ENCODE measurements around the gene TOP3B.

Gene TOP3B

DNA sequence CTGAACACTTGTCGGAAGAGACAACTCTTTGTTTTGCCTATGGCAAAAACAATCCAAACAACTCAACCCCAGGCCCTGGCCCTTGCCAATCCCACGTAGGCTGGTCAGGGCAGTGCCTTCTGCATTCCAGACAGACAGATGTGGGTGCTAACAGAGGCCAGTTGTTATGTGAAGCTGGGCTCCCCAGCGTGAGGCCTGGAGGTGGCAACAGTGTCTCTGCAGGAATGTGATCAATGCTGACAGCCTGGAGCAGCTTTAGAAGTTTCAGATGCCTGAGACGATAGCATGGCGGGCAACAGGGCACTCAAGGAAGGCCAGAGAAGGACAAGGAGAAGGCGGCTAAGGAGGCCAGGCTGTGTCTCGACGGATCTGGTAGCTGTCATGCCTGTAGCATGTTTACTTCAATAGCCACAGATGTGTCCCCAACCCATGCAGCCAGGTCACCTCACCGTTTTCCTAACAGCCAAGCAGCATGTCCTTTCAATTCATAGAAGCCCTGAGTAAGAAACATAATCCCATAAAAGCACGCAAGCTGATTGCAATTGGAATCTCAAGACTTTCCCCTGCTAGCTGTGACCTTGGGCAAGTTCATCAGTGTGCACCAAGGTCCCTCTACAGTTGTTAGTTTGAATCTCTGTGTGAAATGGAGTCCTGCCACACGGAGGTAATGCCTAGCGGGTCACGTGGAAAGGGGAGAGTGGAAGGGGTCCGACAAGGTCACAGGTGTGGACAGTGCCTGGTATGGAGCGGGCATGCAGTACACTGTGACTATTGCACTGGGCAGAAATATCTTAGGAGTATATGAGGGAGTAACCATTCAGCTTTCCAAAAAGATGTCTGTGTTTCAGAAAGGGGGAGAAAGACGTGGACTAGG is 15.7 kb downstream of the TOP3B start:
- H3K4me3 ChIP-seq (ENCODE audit: low read depth, low read length), result no peak overlapping the region
- TF ChIP-seq, protein P1, sequence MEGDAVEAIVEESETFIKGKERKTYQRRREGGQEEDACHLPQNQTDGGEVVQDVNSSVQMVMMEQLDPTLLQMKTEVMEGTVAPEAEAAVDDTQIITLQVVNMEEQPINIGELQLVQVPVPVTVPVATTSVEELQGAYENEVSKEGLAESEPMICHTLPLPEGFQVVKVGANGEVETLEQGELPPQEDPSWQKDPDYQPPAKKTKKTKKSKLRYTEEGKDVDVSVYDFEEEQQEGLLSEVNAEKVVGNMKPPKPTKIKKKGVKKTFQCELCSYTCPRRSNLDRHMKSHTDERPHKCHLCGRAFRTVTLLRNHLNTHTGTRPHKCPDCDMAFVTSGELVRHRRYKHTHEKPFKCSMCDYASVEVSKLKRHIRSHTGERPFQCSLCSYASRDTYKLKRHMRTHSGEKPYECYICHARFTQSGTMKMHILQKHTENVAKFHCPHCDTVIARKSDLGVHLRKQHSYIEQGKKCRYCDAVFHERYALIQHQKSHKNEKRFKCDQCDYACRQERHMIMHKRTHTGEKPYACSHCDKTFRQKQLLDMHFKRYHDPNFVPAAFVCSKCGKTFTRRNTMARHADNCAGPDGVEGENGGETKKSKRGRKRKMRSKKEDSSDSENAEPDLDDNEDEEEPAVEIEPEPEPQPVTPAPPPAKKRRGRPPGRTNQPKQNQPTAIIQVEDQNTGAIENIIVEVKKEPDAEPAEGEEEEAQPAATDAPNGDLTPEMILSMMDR (IDR thresholded peaks at IDR 0.05; ENCODE audit: low read depth, low read length), result no peak

DNA sequence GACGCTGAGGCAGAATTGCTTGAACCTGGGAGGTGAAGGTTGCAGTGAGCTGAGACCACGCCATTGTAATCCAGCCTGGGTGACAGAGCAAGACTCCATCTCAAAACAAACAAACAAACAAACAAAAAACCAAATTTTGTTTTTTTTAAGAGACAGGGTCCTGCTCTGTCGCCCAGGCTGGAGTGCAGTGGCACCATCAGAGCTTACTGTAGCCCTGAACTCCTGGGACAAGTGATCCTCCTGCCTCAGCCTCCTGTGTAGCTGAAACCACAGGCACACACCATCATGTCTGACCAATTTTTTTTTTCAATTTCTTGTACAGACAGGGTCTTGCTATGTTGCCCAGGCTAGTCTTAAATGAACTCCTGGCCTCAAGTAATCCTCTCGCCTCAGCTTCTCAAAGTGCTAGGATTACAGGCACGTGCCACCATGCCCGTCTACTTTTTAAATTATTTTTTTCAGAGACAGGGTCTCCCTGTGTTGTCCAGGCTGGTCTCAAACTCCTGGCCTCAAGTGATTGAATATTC is 16.8 kb downstream of the TOP3B start:
- TF ChIP-seq, protein P1 (IDR thresholded peaks at IDR 0.05; ENCODE audit: low read depth, low read length), result no peak
- H3K4me3 ChIP-seq (ENCODE audit: low read depth, low read length), result no peak overlapping the region

DNA sequence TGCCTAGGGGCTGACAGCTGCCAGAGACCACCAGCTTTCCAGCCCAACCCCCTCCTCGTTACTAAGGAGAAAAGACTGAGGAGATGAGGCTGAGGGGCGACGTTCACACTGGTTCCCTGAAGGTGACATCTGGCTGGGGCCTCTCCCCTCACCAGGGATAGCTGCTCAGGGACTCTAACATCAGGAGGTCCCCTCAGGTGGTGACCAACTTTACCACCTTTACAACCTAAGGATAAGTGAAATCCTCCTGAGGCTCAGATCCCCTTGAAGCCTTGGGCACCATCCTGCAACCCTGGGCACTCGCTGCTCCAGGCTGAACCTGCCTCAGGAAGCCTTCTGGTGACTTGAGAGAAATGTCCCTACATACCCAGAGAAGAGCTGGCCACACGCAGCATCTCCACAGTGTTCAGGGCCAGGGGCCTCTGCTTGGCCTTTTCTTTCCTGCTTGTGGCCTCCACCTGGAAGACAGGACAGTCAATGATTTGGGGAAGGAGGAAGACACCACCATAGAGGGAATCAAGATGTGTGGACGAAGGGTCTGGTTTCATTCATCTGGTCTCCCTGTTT is 17.6 kb downstream of the TOP3B start:
- H3K4me3 ChIP-seq (ENCODE audit: low read depth, low read length), result no peak overlapping the region
- TF ChIP-seq, protein P1 (IDR thresholded peaks at IDR 0.05; ENCODE audit: low read depth, low read length), result no peak

DNA sequence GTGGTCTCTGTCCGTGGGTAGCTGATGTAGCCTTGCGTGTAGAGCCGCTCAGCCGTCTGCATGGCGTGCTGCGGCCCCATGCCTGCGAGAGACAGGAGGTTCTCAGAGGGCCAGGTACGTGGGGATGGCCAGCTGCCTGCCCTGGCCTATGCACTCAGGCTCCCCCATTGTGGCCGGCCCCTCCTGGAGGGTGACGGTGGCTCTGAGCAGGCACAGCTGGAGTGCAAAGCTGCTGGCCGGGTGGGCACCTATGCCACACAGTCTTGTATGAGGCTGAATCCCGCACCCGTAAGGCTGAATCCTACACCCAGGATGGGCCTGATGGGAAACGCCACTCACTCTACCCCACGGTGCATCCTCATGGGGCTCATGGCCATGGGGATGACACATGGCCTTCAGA is 18.4 kb downstream of the TOP3B start:
- H3K4me3 ChIP-seq (ENCODE audit: low read depth, low read length), result no peak overlapping the region
- TF ChIP-seq, protein P1 (IDR thresholded peaks at IDR 0.05; ENCODE audit: low read depth, low read length), result no peak

DNA sequence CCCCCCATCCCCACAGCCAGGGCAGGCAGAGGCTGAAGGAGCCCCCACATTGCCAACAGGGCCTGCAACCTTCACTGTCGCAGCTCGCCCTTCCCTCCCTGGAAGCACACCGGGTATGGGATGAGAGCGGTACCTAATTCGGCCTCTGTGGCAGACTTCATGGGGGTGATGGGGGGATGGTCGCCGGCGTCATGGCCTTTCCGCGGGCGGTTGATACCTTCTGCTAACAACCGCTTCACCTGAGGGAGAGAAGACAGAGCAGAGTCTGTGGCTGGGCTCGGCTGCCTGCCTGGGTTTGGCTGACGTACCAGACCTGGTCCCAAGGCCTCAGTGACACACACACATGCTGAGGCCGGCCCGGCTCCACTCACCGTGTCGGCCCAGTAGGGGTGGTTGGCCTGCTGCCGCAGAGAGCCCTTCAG is 18.8 kb downstream of the TOP3B start:
- TF ChIP-seq, protein P1 (IDR thresholded peaks at IDR 0.05; ENCODE audit: low read depth, low read length), result no peak
- no peak overlapping the region for H3K4me3 ChIP-seq (ENCODE audit: low read depth, low read length)

DNA sequence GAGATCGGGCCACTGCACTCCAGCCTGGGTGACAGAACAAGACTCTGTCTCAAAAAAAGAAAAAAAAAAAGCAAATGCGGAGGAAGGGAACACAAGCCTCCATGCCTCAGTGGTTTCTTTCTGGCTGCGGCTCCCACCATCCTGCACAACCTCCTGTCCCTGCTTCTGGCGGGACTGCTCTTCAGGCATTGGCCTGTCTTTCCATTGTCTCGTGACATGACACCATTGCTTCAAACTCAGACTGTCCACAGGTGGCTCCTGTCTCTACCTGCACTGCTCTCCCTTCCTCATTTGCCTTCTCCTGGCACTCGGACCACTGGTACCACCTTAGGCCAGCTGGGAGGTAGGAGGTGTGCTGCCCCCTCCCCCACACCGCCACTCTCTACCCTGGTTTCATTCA is 19.3 kb downstream of the TOP3B start:
- no peak overlapping the region for H3K4me3 ChIP-seq (ENCODE audit: low read depth, low read length)
- TF ChIP-seq, protein P1 (IDR thresholded peaks at IDR 0.05; ENCODE audit: low read depth, low read length), result no peak

DNA sequence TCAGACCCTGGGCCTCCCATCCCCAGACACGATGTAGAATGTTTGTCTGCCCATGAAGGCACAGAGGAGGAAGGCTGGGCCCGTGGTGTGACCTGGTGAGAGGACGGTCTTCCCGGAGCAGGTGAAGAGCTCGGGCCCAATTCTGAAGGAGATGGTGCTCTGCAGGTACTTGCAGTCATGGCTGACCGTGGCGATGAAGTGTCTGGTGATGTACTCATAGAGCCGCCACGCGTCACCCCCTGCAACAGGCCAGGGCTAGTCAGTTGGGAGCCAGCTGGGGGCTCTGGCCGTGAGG is 20.0 kb downstream of the TOP3B start:
- TF ChIP-seq, protein P1 (IDR thresholded peaks at IDR 0.05; ENCODE audit: low read depth, low read length), result no peak
- no peak overlapping the region for H3K4me3 ChIP-seq (ENCODE audit: low read depth, low read length)
